ENCODE data around the gene TPM4.
A peak's percentile ranks its signal among the peaks of the same experiment; 100 is the strongest.

The TPM4 gene

GRCh38 chr19:16134510-16134909 lies 58.2 kb downstream of the TPM4 start:
- no peak for DNase-seq

GRCh38 chr19:16135430-16136127 lies 59.3 kb downstream of the TPM4 start:
- no peak for DNase-seq

- no peak for DNase-seq
These were observed 60.1 kb downstream of the TPM4 start for GRCh38 chr19:16136185-16136999.

- DNase-seq = peak; percentile 48
These were observed 63.5 kb downstream of the TPM4 start for GRCh38 chr19:16139752-16140151.

GRCh38 chr19:16141043-16141442 lies 64.7 kb downstream of the TPM4 start:
- peak; percentile 79 for DNase-seq

- DNase-seq = no peak
These were observed 65.8 kb downstream of the TPM4 start for GRCh38 chr19:16142032-16142580.

- DNase-seq = peak; percentile 91
These were observed 67.3 kb downstream of the TPM4 start, which contains the start of gene HSH2D for GRCh38 chr19:16143399-16144215. Gene HSH2D (plus strand): TSS chr19:16143685. CDS start chr19:16148751, 5,066 bp downstream.

GRCh38 chr19:16144216-16144581 lies 67.9 kb downstream of the TPM4 start:
- DNase-seq = no peak

- DNase-seq = no peak
These were observed 69.8 kb downstream of the TPM4 start for GRCh38 chr19:16146112-16146511.

GRCh38 chr19:16148443-16149229 lies 72.3 kb downstream of the TPM4 start:
- DNase-seq = no peak

Measured in CD4-positive, alpha-beta T cell treated with Interleukin-15 for 1 hour (primary cell).